SK-N-SH treated with all-trans-retinoic acid at 6 μM for 48 hours (cell line): ENCODE measurements around the gene DOCK4.

Experiments used
- ATAC-seq: fragments of 200-7000 bp; cut with Tn5 transposase; 3 replicates; pipeline ENCODE4 v1.9.1; 2020; ENCODE audit warnings: mild to moderate bottlenecking, moderate library complexity
- ARNTL ChIP-seq: fragments of 450-650 bp; formaldehyde crosslinking; IDR thresholded peaks from 2 replicates; pipeline ENCODE4 v1.5.0; 2020; ENCODE audit warnings: low read depth, mild to moderate bottlenecking, moderate library complexity, borderline replicate concordance
- BACH2 ChIP-seq: fragments of 250-450 bp; sonication (Bioruptor Pico); IDR thresholded peaks from 2 replicates; pipeline ENCODE4 v1.9.0; 2021; ENCODE audit warnings: mild to moderate bottlenecking, borderline replicate concordance
- CREB5 ChIP-seq: fragments of 250-450 bp; sonication (Bioruptor Pico); IDR thresholded peaks from 2 replicates; pipeline ENCODE4 v1.5.1; 2020; ENCODE audit warnings: low read depth, mild to moderate bottlenecking, moderate library complexity
- CSDC2 ChIP-seq: fragments of 250-450 bp; sonication (Bioruptor Pico); IDR thresholded peaks from 2 replicates; pipeline ENCODE4 v1.5.0; 2020; ENCODE audit warnings: mild to moderate bottlenecking, moderate library complexity
- CSRNP3 ChIP-seq: fragments of 250-450 bp; sonication (Bioruptor Pico); IDR thresholded peaks from 2 replicates; pipeline ENCODE4 v1.5.1; 2021; ENCODE audit warnings: mild to moderate bottlenecking, moderate library complexity
- ESRRG ChIP-seq: fragments of 250-450 bp; sonication (Bioruptor Pico); IDR thresholded peaks from 2 replicates; pipeline ENCODE4 v1.6.1; 2021; ENCODE audit warnings: mild to moderate bottlenecking
- GLIS3 ChIP-seq: fragments of 250-450 bp; sonication (Bioruptor Pico); IDR thresholded peaks from 2 replicates; pipeline ENCODE4 v1.5.0; 2020; ENCODE audit warnings: mild to moderate bottlenecking, moderate library complexity
- ISL1 ChIP-seq: fragments of 250-450 bp; sonication (Bioruptor Pico); IDR thresholded peaks from 2 replicates; pipeline ENCODE4 v2.1.2; 2022; ENCODE audit warnings: mild to moderate bottlenecking, moderate library complexity
- OSR1 ChIP-seq: fragments of 250-450 bp; sonication (Bioruptor Pico); IDR thresholded peaks from 2 replicates; pipeline ENCODE4 v1.8.0; 2022; ENCODE audit warnings: moderate library complexity, mild to moderate bottlenecking, inconsistent platforms
- PATZ1 ChIP-seq: fragments of 250-450 bp; sonication (Bioruptor Pico); IDR thresholded peaks from 2 replicates; pipeline ENCODE4 v1.8.0; 2020; ENCODE audit warnings: mild to moderate bottlenecking, moderate library complexity, borderline replicate concordance
- POU6F1 ChIP-seq: fragments of 250-450 bp; sonication (Bioruptor Pico); IDR thresholded peaks from 2 replicates; pipeline ENCODE4 v1.8.0; 2021; ENCODE audit warnings: low read depth, mild to moderate bottlenecking, moderate library complexity, borderline replicate concordance
- SNAI2 ChIP-seq: fragments of 250-450 bp; sonication (Bioruptor Pico); IDR thresholded peaks from 2 replicates; pipeline ENCODE4 v1.5.0; 2020; ENCODE audit warnings: mild to moderate bottlenecking, moderate library complexity
- TCF4 ChIP-seq: fragments of 250-450 bp; sonication (Bioruptor Pico); IDR thresholded peaks from 2 replicates; pipeline ENCODE4 v1.8.0; 2021; ENCODE audit warnings: mild to moderate bottlenecking, moderate library complexity, borderline replicate concordance
- TOX ChIP-seq: fragments of 250-450 bp; sonication (Bioruptor Pico); IDR thresholded peaks from 2 replicates; pipeline ENCODE4 v1.8.0; 2021; ENCODE audit warnings: mild to moderate bottlenecking, moderate library complexity, borderline replicate concordance
- TSHZ2 ChIP-seq: fragments of 250-450 bp; sonication (Bioruptor Pico); IDR thresholded peaks from 2 replicates; pipeline ENCODE4 v1.5.0; 2020; ENCODE audit warnings: mild to moderate bottlenecking, moderate library complexity
- ZFP30 ChIP-seq: fragments of 450-650 bp; formaldehyde crosslinking; IDR thresholded peaks from 2 replicates; pipeline ENCODE4 v1.5.0; 2022; ENCODE audit warnings: mild to moderate bottlenecking, moderate library complexity
- ZNF565 ChIP-seq: fragments of 450-650 bp; formaldehyde crosslinking; conservative IDR thresholded peaks from 2 replicates; pipeline ENCODE4 v1.5.0; 2020; ENCODE audit warnings: low read depth, mild to moderate bottlenecking, moderate library complexity
- ZNF70 ChIP-seq: fragments of 450-650 bp; formaldehyde crosslinking; IDR thresholded peaks from 2 replicates; pipeline ENCODE4 v1.5.0; 2020; ENCODE audit warnings: mild to moderate bottlenecking, moderate library complexity
- ZNF8 ChIP-seq: fragments of 450-650 bp; formaldehyde crosslinking; IDR thresholded peaks from 2 replicates; pipeline ENCODE4 v1.5.0; 2020; ENCODE audit warnings: mild to moderate bottlenecking, moderate library complexity

DOCK4 gene

GRCh38 chr7:112213735-112214134 is 7.5 kb upstream of the DOCK4 start:
- TF ChIP-seq PATZ1 (CRISPR knock-in tag) (no peak), GLIS3 (CRISPR knock-in tag) (no peak), ZFP30 (CRISPR knock-in tag) (no peak), ARNTL (CRISPR knock-in tag) (no peak), OSR1 (CRISPR knock-in tag) (no peak), CSDC2 (CRISPR knock-in tag) (no peak), ZNF8 (CRISPR knock-in tag) (no peak), TOX (CRISPR knock-in tag) (no peak)

GRCh38 chr7:112212571-112212970 is 6.4 kb upstream of the DOCK4 start:
- TF ChIP-seq PATZ1 (CRISPR knock-in tag) (no peak), ZNF565 (CRISPR knock-in tag) (no peak), TCF4 (CRISPR knock-in tag) (no peak), SNAI2 (no peak), TOX (CRISPR knock-in tag) (no peak), ARNTL (CRISPR knock-in tag) (no peak), ZNF8 (CRISPR knock-in tag) (no peak), GLIS3 (CRISPR knock-in tag) (no peak), TSHZ2 (CRISPR knock-in tag) (no peak), POU6F1 (CRISPR knock-in tag) (no peak), CSRNP3 (CRISPR knock-in tag) (no peak), ISL1 (CRISPR knock-in tag) (no peak), ESRRG (CRISPR knock-in tag) (no peak), CSDC2 (CRISPR knock-in tag) (no peak), CREB5 (CRISPR knock-in tag) (no peak), OSR1 (CRISPR knock-in tag) (no peak), ZFP30 (CRISPR knock-in tag) (no peak), BACH2 (CRISPR knock-in tag) (no peak), ZNF70 (CRISPR knock-in tag) (no peak)
- no peak for ATAC-seq

More at GRCh38 chr7:112213735-112214134, 7.5 kb upstream of the DOCK4 start:
- ATAC-seq: no peak
